ENCODE data around the gene IGFL2. TPM values are rescaled to one million over a fixed set of nuclear protein-coding genes. Genes with fewer than 3 reads are reported as not detected.
A peak's percentile ranks its signal among the peaks of the same experiment; 100 is the strongest.

Gene IGFL2
- polyA plus RNA-seq, 3 donors, result not detected

DNA sequence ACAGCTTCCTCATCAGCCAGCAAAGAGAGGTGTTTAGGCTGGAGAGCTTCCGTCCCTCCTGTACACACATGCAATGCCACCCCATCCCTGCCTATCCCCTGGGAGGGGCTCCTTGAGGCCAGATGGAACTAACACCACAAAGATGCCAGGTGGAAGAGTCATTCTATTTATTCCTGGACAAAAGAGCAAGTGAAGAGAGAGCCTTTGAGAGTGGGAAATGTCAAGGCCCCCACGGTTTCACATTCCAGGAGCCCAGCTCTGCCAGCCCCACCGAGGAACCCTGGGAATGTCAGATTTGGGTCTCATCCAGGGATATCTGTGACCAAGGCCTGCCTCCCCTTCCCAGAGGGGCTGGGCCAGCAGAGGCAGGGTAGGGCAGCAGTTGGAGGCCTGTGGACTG lies 50.7 kb downstream of the IGFL2 start:
- H3K27ac Mint-ChIP-seq, result no peak overlapping the region
- no peaks in the 10 kb centered on the region for H3K36me3 Mint-ChIP-seq
- peaks cover 16% of the 10 kb centered on the region for H3K4me1 Mint-ChIP-seq
- no peak overlapping the region for H3K4me2 ChIP-seq (replicated peaks; ENCODE audit: extremely low read depth, low read length, poor library complexity, severe bottlenecking)
- H3K36me3 ChIP-seq (replicated peaks in 1 of 2; ENCODE audit: control insufficient read depth in 1 of 2, insufficient read depth in 2 of 2, low read length in 2 of 2), result no peaks in the 10 kb centered on the region
- intact Hi-C loops (cut with micrococcal nuclease), result loop anchor here in 1 of 2 donors (10.0 kb wide), 1 partner anchor 184 kb away; no protein-coding TSS in a partner anchor
- TF ChIP-seq CTCF (IDR thresholded peaks at IDR 0.05), result no peak
- no peaks in the 10 kb centered on the region for H3K79me2 ChIP-seq (ENCODE audit: insufficient read depth, low read length)
- WGBS (ENCODE audit: insufficient coverage), result 90% methylated on average over 2 of the region's 3 CpGs
- no peak overlapping the region for H3K4me3 Mint-ChIP-seq
- H3K27ac ChIP-seq (ENCODE audit: low read depth in 1 of 2, low read length in 2 of 2), result no peak overlapping the region
- H4K20me1 ChIP-seq (ENCODE audit: insufficient read depth, low read length), result no peaks in the 10 kb centered on the region
- no peak overlapping the region for H3K9ac ChIP-seq (ENCODE audit: insufficient read depth, low read length, poor library complexity, severe bottlenecking)
- H3K27me3 ChIP-seq (ENCODE audit: control insufficient read depth in 2 of 2, insufficient read depth in 2 of 2, low read length in 2 of 2), result no peaks in the 10 kb centered on the region
- H2AFZ ChIP-seq (ENCODE audit: insufficient read depth, low read depth, low read length, poor library complexity, severe bottlenecking), result no peak overlapping the region
- H3K4me3 ChIP-seq (replicated peaks in 1 of 3; ENCODE audit: low read depth in 2 of 3, low read length in 3 of 3), result no peak overlapping the region
- peaks cover 25 to 29% (median 28%) of the 10 kb centered on the region in 3 donors for H3K27me3 Mint-ChIP-seq (ENCODE audit: low read depth in 3 of 3)
- H3K4me1 ChIP-seq (ENCODE audit: control insufficient read depth in 1 of 2, insufficient read depth in 2 of 2, low read length in 2 of 2), result peaks cover 9 to 14% of the 10 kb centered on the region in 2 donors
- no peak for DNase-seq
- H3K9me3 Mint-ChIP-seq, result no peaks in the 10 kb centered on the region
- no peaks in the 10 kb centered on the region for H3K9me3 ChIP-seq (replicated peaks in 1 of 2; ENCODE audit: control insufficient read depth in 1 of 2, insufficient read depth in 1 of 2, low read length in 2 of 2)

DNA sequence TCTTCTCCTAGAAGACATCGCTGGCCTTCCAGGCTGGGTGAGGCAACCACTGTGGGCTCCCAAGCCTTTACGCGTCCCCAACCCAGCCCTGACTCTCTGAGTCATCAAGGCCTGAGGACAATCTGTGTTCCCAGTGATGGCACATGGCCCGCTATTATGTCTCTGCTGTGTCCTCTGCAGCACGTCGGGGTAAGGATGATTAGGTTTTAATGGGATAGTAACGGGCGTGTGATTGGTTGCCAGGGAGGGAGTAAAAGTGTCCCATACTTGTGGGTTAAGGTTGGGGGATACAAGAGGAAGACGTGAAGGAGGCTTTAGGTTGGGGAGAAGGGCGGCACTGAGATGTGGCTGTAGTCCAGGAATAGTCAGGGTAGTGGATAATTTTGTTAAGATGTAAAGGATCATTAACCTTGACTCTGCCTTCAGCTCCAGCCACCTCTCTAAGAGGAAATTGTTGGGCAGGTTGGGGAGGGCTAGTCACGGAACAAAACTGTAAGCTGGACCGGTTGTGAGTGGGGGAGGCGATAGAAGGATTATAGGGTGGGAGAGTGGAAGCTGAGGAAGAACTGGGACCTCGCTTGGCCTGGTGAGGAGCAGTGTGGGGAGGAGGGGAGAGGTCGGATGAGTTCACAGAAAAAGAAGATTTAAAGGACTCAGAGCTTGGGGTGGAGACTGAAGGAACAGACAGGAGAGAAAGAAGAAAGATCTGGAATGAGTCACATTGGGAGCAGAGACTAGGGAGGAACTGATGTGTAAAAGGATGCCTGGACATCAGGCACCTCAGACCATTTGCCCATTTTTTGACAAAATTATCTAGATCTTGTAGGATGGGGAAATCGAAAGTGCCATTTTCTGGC lies 53.6 kb downstream of the IGFL2 start:
- TF ChIP-seq CTCF (IDR thresholded peaks at IDR 0.05), result no peak
- Mint-ChIP-seq H3K27me3 (ENCODE audit: low read depth in 3 of 3) (peaks cover 26 to 33% (median 30%) of the 10 kb centered on the region in 3 donors), H3K36me3 (no peaks in the 10 kb centered on the region), H3K27ac (no peak overlapping the region), H3K4me1 (peaks cover 2% of the 10 kb centered on the region), H3K9me3 (no peaks in the 10 kb centered on the region), H3K4me3 (no peak overlapping the region)
- Histone ChIP-seq H4K20me1 (ENCODE audit: insufficient read depth, low read length) (no peaks in the 10 kb centered on the region), H3K27ac (ENCODE audit: low read depth in 1 of 2, low read length in 2 of 2) (no peak overlapping the region), H3K4me2 (replicated peaks; ENCODE audit: extremely low read depth, low read length, poor library complexity, severe bottlenecking) (no peak overlapping the region), H3K4me1 (ENCODE audit: control insufficient read depth in 1 of 2, insufficient read depth in 2 of 2, low read length in 2 of 2) (no peaks in the 10 kb centered on the region), H3K4me3 (replicated peaks in 1 of 3; ENCODE audit: low read depth in 2 of 3, low read length in 3 of 3) (no peak overlapping the region), H2AFZ (ENCODE audit: insufficient read depth, low read depth, low read length, poor library complexity, severe bottlenecking) (no peak overlapping the region), H3K79me2 (ENCODE audit: insufficient read depth, low read length) (no peaks in the 10 kb centered on the region), H3K9ac (ENCODE audit: insufficient read depth, low read length, poor library complexity, severe bottlenecking) (no peak overlapping the region), H3K9me3 (replicated peaks in 1 of 2; ENCODE audit: control insufficient read depth in 1 of 2, insufficient read depth in 1 of 2, low read length in 2 of 2) (no peaks in the 10 kb centered on the region), H3K27me3 (ENCODE audit: control insufficient read depth in 2 of 2, insufficient read depth in 2 of 2, low read length in 2 of 2) (no peaks in the 10 kb centered on the region), H3K36me3 (replicated peaks in 1 of 2; ENCODE audit: control insufficient read depth in 1 of 2, insufficient read depth in 2 of 2, low read length in 2 of 2) (no peaks in the 10 kb centered on the region)
- DNase-seq, result peak in 1 of 3 donors; percentile 31
- WGBS (ENCODE audit: insufficient coverage), result 90% methylated on average over 16 of the region's 16 CpGs
- intact Hi-C loops (cut with micrococcal nuclease), result no loop called here

All from CD14-positive monocyte (primary cell).